ENCODE results near the gene BRDT. TPM values are rescaled to one million over a fixed set of nuclear protein-coding genes. Genes with fewer than 3 reads are reported as not detected.

The BRDT gene
- total RNA-seq, 2 donors from 2014 or later: not detected

GRCh38 chr1:92045766-92046495 lies 96.7 kb downstream of the BRDT start:
- no peak for DNase-seq (ENCODE audit: low spot score)
- intact Hi-C loops (cut with DNase I): no loop called here

- DNase-seq (ENCODE audit: low spot score): no peak
- intact Hi-C loops (cut with DNase I): no loop called here
These were observed 102.7 kb downstream of the BRDT start for GRCh38 chr1:92051948-92052347.

Other genes with a start within 250 kb of the BRDT start
- 100 to 1,000 TPM in 1 of 2 donors, 10 to 100 TPM in 1; 86.7 to 106 TPM for gene TGFBR3, start 63.2 kb upstream of the BRDT start, total RNA-seq
- 1 to 10 TPM; 1.5 to 2.5 TPM for gene EPHX4, start 80.6 kb downstream of the BRDT start, total RNA-seq
- gene SETSIP, start 126.0 kb downstream of the BRDT start, total RNA-seq: not detected
- gene BTBD8, start 130.9 kb downstream of the BRDT start, total RNA-seq: 1 to 10 TPM; 2.5 to 3.5 TPM